OCI-LY7 (cell line): ENCODE results near the gene DUSP22.

ENCODE experiments used
- EZH2phosphoT487 ChIP-seq: fragments of 200-600 bp; sonication (generic); IDR thresholded peaks from 2 replicates; pipeline ENCODE4 v1.6.1; 2018; ENCODE audit warnings: low read depth, borderline replicate concordance, mild to moderate bottlenecking, mixed run types, antibody characterized with exemption, low read length, moderate library complexity, mixed read lengths
- TF ChIP-seq, protein P1 (sequence below): fragments of 200-600 bp; sonication (generic); conservative IDR thresholded peaks from 2 replicates; pipeline ENCODE4 v1.5.1; 2014; ENCODE audit warnings: mild to moderate bottlenecking, antibody characterized with exemption, low read length, moderate library complexity, mixed read lengths

GRCh38 chr6:331622-332521 lies 39.6 kb downstream of the DUSP22 start:
- TF ChIP-seq, protein P1, sequence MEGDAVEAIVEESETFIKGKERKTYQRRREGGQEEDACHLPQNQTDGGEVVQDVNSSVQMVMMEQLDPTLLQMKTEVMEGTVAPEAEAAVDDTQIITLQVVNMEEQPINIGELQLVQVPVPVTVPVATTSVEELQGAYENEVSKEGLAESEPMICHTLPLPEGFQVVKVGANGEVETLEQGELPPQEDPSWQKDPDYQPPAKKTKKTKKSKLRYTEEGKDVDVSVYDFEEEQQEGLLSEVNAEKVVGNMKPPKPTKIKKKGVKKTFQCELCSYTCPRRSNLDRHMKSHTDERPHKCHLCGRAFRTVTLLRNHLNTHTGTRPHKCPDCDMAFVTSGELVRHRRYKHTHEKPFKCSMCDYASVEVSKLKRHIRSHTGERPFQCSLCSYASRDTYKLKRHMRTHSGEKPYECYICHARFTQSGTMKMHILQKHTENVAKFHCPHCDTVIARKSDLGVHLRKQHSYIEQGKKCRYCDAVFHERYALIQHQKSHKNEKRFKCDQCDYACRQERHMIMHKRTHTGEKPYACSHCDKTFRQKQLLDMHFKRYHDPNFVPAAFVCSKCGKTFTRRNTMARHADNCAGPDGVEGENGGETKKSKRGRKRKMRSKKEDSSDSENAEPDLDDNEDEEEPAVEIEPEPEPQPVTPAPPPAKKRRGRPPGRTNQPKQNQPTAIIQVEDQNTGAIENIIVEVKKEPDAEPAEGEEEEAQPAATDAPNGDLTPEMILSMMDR, result no peak
- no peak for TF ChIP-seq EZH2phosphoT487
